Colonic mucosa (tissue), 4 donors: Measurements from ENCODE around the gene TAP2. TPM values are rescaled to one million over a fixed set of nuclear protein-coding genes. Genes with fewer than 3 reads are reported as not detected.
A peak's percentile ranks its signal among the peaks of the same experiment; 100 is the strongest.

Source experiments
- DNase-seq: peaks from one replicate; pipeline ENCODE4 v3.0.0-alpha.2; 2020
- H3K27ac ChIP-seq: fragments of 200-600 bp; one replicate; pipeline ENCODE4 v1.8.0; 2021
- H3K27me3 ChIP-seq: fragments of 200-600 bp; one replicate; pipeline ENCODE4 v1.8.0; 2021
- H3K36me3 ChIP-seq: fragments of 200-600 bp; one replicate; pipeline ENCODE4 v1.8.0; 2021
- H3K4me1 ChIP-seq: fragments of 200-600 bp; one replicate; pipeline ENCODE4 v1.8.0; 2021; ENCODE audit warnings: mild to moderate bottlenecking
- H3K4me3 ChIP-seq: fragments of 200-600 bp; one replicate; pipeline ENCODE4 v1.8.0; 2021
- H3K9ac ChIP-seq, 2 donors: one replicate each; pipeline ENCODE4 v1.7.0; 2013; ENCODE audit warnings: control low read depth in 2 of 2, low read depth in 2 of 2, low read length in 2 of 2
- H3K9me3 ChIP-seq: fragments of 200-600 bp; one replicate; pipeline ENCODE4 v1.8.0; 2021
- CTCF ChIP-seq: fragments of 200-600 bp; IDR thresholded peaks from one replicate; pipeline ENCODE4 v1.8.0; 2022; ENCODE audit warnings: antibody characterized with exemption, mild to moderate bottlenecking
- intact Hi-C: fragments of 100-400 bp; cut with DNase I; formaldehyde crosslinking; loops from one replicate; pipeline ENCODE4 v1.14.1; 2022
- total RNA-seq, 2 donors: library from RNA; stranded (reverse); fragmentation: NEBNext Ultra II Directional in 1 of 2; extraction: Animal tissue kit (Norgen Biotek cat#: 25700) in 1 of 2; gene quantifications; one replicate each; pipeline ENCODE4 v1.2.1, GENCODE V29; 2021
- donor health status: healthy.
- donor health status: DM: no; HTN: no; CAD: no.
- donor health status: DM: no; HTN: no; CAD: no.

Gene TAP2
- total RNA-seq, 2 donors from 2014 or later: 45.2 to 95.1 TPM

- peaks cover 10% of the 10 kb centered on the region for H3K36me3 ChIP-seq
Measured at GRCh38 chr6:32830936-32831335, 7.6 kb downstream of the TAP2 start.

GRCh38 chr6:32830017-32830416, 8.5 kb downstream of the TAP2 start:
- H3K4me1 ChIP-seq: no peaks in the 10 kb centered on the region
- H3K9me3 ChIP-seq: no peaks in the 10 kb centered on the region
- DNase-seq: no peak
- H3K27ac ChIP-seq: no peak overlapping the region
- intact Hi-C loops: no loop called here
- no peaks in the 10 kb centered on the region for H3K27me3 ChIP-seq
- no peak overlapping the region for H3K4me3 ChIP-seq
- peaks cover 10% of the 10 kb centered on the region for H3K36me3 ChIP-seq
- no peak overlapping the region for H3K9ac ChIP-seq
- TF ChIP-seq CTCF: no peak

More at GRCh38 chr6:32830936-32831335, 7.6 kb downstream of the TAP2 start:
- no peak for DNase-seq
- TF ChIP-seq CTCF: no peak
- no peak overlapping the region for H3K4me3 ChIP-seq
- H3K9ac ChIP-seq: no peak overlapping the region
- H3K9me3 ChIP-seq: no peaks in the 10 kb centered on the region
- H3K4me1 ChIP-seq: no peaks in the 10 kb centered on the region
- intact Hi-C loops: no loop called here
- H3K27me3 ChIP-seq: no peaks in the 10 kb centered on the region
- no peak overlapping the region for H3K27ac ChIP-seq

GRCh38 chr6:32829495-32829894, 9.0 kb downstream of the TAP2 start:
- TF ChIP-seq CTCF: no peak
- intact Hi-C loops: loop anchor here (5.0 kb wide), 1 partner anchor 38 kb away; no protein-coding TSS in a partner anchor
- Histone ChIP-seq H3K4me1 (no peaks in the 10 kb centered on the region), H3K27me3 (no peaks in the 10 kb centered on the region), H3K9ac (no peak overlapping the region), H3K36me3 (peaks cover 10% of the 10 kb centered on the region), H3K27ac (no peak overlapping the region), H3K9me3 (no peaks in the 10 kb centered on the region), H3K4me3 (no peak overlapping the region)
- DNase-seq: no peak

- no peak overlapping the region for H3K27ac ChIP-seq
- H3K4me3 ChIP-seq: no peak overlapping the region
- no peak for DNase-seq
- H3K4me1 ChIP-seq: no peaks in the 10 kb centered on the region
- H3K36me3 ChIP-seq: peaks cover 10% of the 10 kb centered on the region
- H3K27me3 ChIP-seq: no peaks in the 10 kb centered on the region
- intact Hi-C loops: loop anchor here (5.0 kb wide), 1 partner anchor 40 kb away; no protein-coding TSS in a partner anchor
- H3K9me3 ChIP-seq: no peaks in the 10 kb centered on the region
- TF ChIP-seq CTCF: no peak
- H3K9ac ChIP-seq: no peak overlapping the region
Measured at GRCh38 chr6:32827025-32827424, 11.5 kb downstream of the TAP2 start.

- H3K36me3 ChIP-seq: peaks cover 10% of the 10 kb centered on the region
- H3K9me3 ChIP-seq: no peaks in the 10 kb centered on the region
- DNase-seq: no peak
- H3K27ac ChIP-seq: no peak overlapping the region
- intact Hi-C loops: loop anchor here (5.0 kb wide), 1 partner anchor 41 kb away; no protein-coding TSS in a partner anchor
- H3K4me1 ChIP-seq: no peaks in the 10 kb centered on the region
- H3K4me3 ChIP-seq: no peak overlapping the region
- no peak overlapping the region for H3K9ac ChIP-seq
- no peaks in the 10 kb centered on the region for H3K27me3 ChIP-seq
- peak; percentile 4 for TF ChIP-seq CTCF
Measured at GRCh38 chr6:32825966-32826365, 12.6 kb downstream of the TAP2 start.
